Activated CD8-positive, alpha-beta memory T cell treated with anti-CD3 and anti-CD28 coated beads for 36 hours (primary cell): ENCODE data around the gene VRK1. TPM values are rescaled to one million over a fixed set of nuclear protein-coding genes. Genes with fewer than 3 reads are reported as not detected.

Source experiments
- CTCF ChIA-PET: fragments of 350-600 bp; sonication (Branson Sonifier 250); formaldehyde crosslinking; loops from one replicate; lab custom pipeline; 2021; ENCODE audit warnings: antibody characterized with exemption; lab: Charles Lee
- POLR2A ChIA-PET: fragments of 350-600 bp; sonication (Branson Sonifier 250); formaldehyde crosslinking; loops from one replicate; lab custom pipeline; 2021; ENCODE audit warnings: antibody characterized with exemption; lab: Charles Lee
- total RNA-seq, 2 experiments: library from RNA; stranded (reverse); gene quantifications; one replicate each; pipeline ENCODE4 v1.2.3, GENCODE V29; 2021

The VRK1 gene
- total RNA-seq, 2 experiments from 2014 or later, result 67.8 to 81.1 TPM

GRCh38 chr14:96905825-96906224, 108.6 kb downstream of the VRK1 start:
- ChIA-PET POLR2A (no interaction called here), CTCF (no interaction called here)

- ChIA-PET POLR2A (no interaction called here), CTCF (no interaction called here)
Observed at GRCh38 chr14:96906434-96906833, 109.3 kb downstream of the VRK1 start.

- POLR2A ChIA-PET, result no interaction called here
- CTCF ChIA-PET, result no interaction called here
Observed at GRCh38 chr14:96909841-96910364, 112.7 kb downstream of the VRK1 start.

GRCh38 chr14:96911499-96912149, 114.4 kb downstream of the VRK1 start:
- ChIA-PET CTCF (interaction anchor here (0.5 kb wide), 1 partner anchor 117 kb away, joined by 3 read pairs; no protein-coding TSS in a partner anchor), POLR2A (no interaction called here)

- POLR2A ChIA-PET, result no interaction called here
- CTCF ChIA-PET, result interaction anchor here (0.7 kb wide), 1 partner anchor 878 kb away, joined by 4 read pairs; no protein-coding TSS in a partner anchor
Observed at GRCh38 chr14:96914571-96915128, 117.5 kb downstream of the VRK1 start.

GRCh38 chr14:96915478-96915877, 118.3 kb downstream of the VRK1 start:
- ChIA-PET POLR2A (no interaction called here), CTCF (interaction anchor here (0.7 kb wide), 1 partner anchor 879 kb away, joined by 4 read pairs; no protein-coding TSS in a partner anchor)

- ChIA-PET CTCF (no interaction called here), POLR2A (no interaction called here)
Observed at GRCh38 chr14:96916751-96917150, 119.6 kb downstream of the VRK1 start.

GRCh38 chr14:96917442-96917963, 120.3 kb downstream of the VRK1 start:
- ChIA-PET CTCF (no interaction called here), POLR2A (no interaction called here)

- ChIA-PET CTCF (no interaction called here), POLR2A (no interaction called here)
Observed at GRCh38 chr14:96920023-96920422, 122.8 kb downstream of the VRK1 start.

- ChIA-PET CTCF (no interaction called here), POLR2A (no interaction called here)
Observed at GRCh38 chr14:96920820-96921219, 123.6 kb downstream of the VRK1 start.

GRCh38 chr14:96922986-96923385, 125.8 kb downstream of the VRK1 start:
- ChIA-PET CTCF (no interaction called here), POLR2A (no interaction called here)

- ChIA-PET POLR2A (no interaction called here), CTCF (no interaction called here)
Observed at GRCh38 chr14:96925422-96925821, 128.2 kb downstream of the VRK1 start.

GRCh38 chr14:96926001-96926400, 128.8 kb downstream of the VRK1 start:
- POLR2A ChIA-PET, result no interaction called here
- CTCF ChIA-PET, result no interaction called here

GRCh38 chr14:96928779-96929380, 131.7 kb downstream of the VRK1 start:
- CTCF ChIA-PET, result no interaction called here
- POLR2A ChIA-PET, result no interaction called here

- CTCF ChIA-PET, result no interaction called here
- POLR2A ChIA-PET, result no interaction called here
Observed at GRCh38 chr14:96929950-96930349, 132.8 kb downstream of the VRK1 start.

GRCh38 chr14:96930526-96930925, 133.3 kb downstream of the VRK1 start:
- CTCF ChIA-PET, result no interaction called here
- POLR2A ChIA-PET, result no interaction called here
